HS-27A (cell line): Measurements from ENCODE around the gene DVL1.

ENCODE experiments used
- DNase-seq: peaks from one replicate; pipeline ENCODE4 v3.0.0-alpha.2; 2012; ENCODE audit warnings: low read depth, missing footprints

Gene DVL1

DNA sequence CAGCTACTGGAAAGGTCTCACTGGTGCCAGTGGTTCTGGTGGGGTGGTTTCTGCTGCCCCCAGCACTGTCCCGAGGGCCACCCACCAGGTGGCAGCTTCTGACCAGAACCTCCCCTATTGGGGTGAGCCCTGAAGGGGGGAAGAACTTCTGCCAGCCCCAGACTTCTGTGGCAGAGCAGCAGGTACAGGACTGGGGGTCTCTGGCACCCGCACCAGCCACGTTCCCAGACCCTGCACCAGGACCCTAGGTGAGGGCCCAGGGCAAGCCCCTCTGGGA is 39.2 kb downstream of the DVL1 start:
- DNase-seq: no peak

GRCh38 chr1:1309251-1310108 is 39.7 kb downstream of the DVL1 start:
- DNase-seq: no peak

DNA sequence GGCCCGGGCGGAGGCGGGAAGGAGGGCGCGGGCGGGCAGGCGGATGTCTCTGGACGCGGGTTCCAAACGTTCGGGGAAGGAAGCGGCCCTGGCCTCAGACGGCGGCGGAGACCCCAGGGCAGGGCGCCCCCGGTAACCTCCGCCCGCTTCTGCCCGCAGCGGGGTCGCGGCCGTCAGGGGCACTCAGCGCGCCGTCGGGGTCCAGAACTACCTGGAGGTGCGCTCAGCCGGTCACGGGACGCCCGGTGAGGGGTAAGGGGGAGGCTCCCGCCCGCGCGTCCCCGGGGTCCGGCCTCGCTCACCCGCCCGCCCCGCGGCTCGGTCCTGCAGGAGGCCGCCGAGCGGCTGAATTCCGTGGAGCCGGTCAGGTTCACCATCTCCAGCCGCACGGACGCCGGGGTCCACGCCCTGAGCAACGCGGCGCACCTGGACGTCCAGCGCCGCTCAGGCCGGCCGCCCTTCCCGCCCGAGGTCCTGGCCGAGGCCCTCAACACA is 40.4 kb downstream of the DVL1 start:
- no peak for DNase-seq

- DNase-seq: peak; percentile 71
Measured at GRCh38 chr1:1307923-1308755, 41.1 kb downstream of the DVL1 start, which contains the start of the genes ACAP3 and PUSL1. Gene ACAP3 (minus strand): TSS chr1:1307930. CDS start chr1:1307815, 115 bp downstream. Gene PUSL1 (plus strand): TSS chr1:1308597. CDS start chr1:1308644, 47 bp downstream.

- DNase-seq: no peak
Measured at GRCh38 chr1:1307261-1307922, 41.8 kb downstream of the DVL1 start.

DNA sequence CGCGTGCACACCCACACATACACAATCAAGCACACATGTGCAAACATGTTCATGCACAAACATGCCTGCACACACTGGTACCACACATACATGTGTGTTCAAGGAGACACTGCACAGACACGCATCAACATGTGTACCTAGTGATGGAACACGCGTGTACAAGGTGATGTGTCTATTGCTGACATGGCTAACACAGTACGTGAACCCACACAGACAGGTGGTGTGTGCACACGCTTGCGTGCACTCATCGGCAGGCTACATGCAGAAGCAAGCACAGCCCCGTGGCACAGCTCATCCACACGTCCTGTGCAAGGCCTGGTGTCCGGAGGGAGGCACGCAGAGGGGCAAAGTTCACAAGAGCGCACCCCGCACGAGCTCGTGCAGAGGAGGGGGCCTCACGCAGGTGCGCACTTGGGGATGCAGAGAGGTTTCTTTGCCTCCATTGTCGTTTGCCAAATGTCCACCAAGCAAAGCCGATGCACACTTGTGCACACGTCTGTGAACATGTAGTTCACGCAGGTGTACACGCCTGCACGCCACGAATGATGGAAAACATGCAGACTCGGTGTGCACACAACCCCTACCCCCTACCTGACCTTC is 42.5 kb downstream of the DVL1 start:
- no peak for DNase-seq

- DNase-seq: no peak
Measured at GRCh38 chr1:1306070-1306660, 43.1 kb downstream of the DVL1 start.

GRCh38 chr1:1305300-1306069 is 43.7 kb downstream of the DVL1 start:
- peak; percentile 63 for DNase-seq

- DNase-seq: peak; percentile 53
Measured at GRCh38 chr1:1304331-1305299, 44.6 kb downstream of the DVL1 start.

- DNase-seq: no peak
Measured at GRCh38 chr1:1303736-1304135, 45.5 kb downstream of the DVL1 start.

DNA sequence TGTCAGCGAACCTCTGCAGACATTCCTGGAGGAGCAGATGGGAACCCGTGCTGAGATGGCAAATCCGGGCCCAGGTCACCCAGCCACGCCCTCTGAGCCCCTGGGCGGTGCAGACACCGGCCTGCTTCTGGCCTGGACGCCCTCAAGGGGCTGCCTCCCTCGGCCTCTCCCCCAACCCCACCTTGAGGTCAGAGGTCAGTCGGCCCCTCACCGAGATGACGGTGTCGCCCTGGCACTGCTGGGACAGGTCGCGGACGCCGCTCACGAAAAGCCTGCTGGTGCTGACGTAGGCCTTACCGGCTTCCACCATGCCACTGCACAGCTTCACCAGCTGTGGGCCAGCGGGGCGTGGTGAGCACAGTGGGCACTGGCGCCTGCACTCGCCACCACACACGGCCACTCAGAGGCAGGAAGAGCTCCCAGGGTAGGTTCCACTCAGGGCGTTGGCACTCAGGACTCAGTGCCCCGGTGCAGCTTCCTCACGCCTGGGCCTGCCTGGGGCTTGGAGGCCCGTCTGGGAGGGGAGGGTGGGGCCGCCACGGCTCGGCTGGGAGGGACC is 46.2 kb downstream of the DVL1 start:
- no peak for DNase-seq

DNA sequence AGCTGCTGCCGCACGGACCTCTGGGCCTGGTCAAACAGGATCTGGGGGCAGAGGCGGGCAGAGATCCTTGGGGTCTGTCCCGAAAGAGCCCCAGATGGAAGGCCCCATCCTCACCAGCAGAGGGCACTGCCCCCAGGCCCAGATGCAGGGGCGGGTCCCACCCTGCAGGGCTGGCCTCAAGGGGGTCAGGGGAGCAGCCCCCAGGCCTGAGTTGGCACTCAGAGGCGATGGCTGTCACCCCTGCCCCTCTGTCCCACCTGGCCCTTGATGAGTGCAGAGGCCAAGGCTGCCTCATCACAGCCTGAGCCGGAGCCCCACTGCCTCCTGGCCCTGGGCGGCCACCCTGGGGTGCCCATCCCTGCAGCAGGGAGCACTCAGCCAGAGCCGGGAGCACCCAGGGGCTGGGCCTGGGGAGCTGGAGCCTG is 47.2 kb downstream of the DVL1 start:
- DNase-seq: no peak

- no peak for DNase-seq
Measured at GRCh38 chr1:1300352-1300739, 48.9 kb downstream of the DVL1 start.

- no peak for DNase-seq
Measured at GRCh38 chr1:1299686-1300351, 49.4 kb downstream of the DVL1 start.

- no peak for DNase-seq
Measured at GRCh38 chr1:1298861-1299685, 50.1 kb downstream of the DVL1 start.

- DNase-seq: no peak
Measured at GRCh38 chr1:1297802-1298424, 51.3 kb downstream of the DVL1 start.
